Esophagus squamous epithelium (tissue), 4 donors: ENCODE results near the gene NAV2.

ENCODE experiments used
- POLR2A ChIP-seq, 4 donors: fragments of 450-650 bp; IDR thresholded peaks; one replicate each; pipeline ENCODE4 v1.6.1; 2017; ENCODE audit warnings: antibody characterized with exemption in 4 of 4, mild to moderate bottlenecking in 4 of 4, moderate library complexity in 3 of 4
- TF ChIP-seq, protein P1 (sequence below), 6 experiments: fragments of 450-650 bp in 4 of 6; fragments of 200-600 bp in 2 of 6; sonication (generic) in 2 of 6; IDR thresholded peaks; one replicate each; pipeline ENCODE4 v1.5.1; 2016 to 2019; ENCODE audit warnings: antibody characterized with exemption in 6 of 6, mild to moderate bottlenecking in 4 of 6, moderate library complexity in 4 of 6

DNA sequence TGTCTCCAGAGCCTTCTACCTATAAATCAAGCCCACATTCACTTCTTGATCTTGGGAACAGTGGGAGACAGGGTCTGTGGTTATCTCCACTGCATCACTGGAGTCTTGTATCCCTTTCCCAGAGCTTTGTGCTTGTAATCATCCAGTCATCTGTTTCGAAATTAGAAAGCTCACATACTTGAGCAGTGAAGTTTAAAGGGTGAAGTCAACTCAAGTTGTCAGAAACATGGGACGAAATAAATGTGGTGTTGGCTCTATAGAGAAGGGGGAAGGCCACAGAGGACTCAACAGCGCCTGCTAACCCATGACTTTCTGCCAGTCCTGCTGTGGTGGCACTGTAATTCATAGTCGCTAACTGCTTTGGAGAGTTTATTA lies 250.2 kb downstream of the NAV2 start:
- no peak for TF ChIP-seq POLR2A (IDR thresholded peaks at IDR 0.05)
- TF ChIP-seq, protein P1, sequence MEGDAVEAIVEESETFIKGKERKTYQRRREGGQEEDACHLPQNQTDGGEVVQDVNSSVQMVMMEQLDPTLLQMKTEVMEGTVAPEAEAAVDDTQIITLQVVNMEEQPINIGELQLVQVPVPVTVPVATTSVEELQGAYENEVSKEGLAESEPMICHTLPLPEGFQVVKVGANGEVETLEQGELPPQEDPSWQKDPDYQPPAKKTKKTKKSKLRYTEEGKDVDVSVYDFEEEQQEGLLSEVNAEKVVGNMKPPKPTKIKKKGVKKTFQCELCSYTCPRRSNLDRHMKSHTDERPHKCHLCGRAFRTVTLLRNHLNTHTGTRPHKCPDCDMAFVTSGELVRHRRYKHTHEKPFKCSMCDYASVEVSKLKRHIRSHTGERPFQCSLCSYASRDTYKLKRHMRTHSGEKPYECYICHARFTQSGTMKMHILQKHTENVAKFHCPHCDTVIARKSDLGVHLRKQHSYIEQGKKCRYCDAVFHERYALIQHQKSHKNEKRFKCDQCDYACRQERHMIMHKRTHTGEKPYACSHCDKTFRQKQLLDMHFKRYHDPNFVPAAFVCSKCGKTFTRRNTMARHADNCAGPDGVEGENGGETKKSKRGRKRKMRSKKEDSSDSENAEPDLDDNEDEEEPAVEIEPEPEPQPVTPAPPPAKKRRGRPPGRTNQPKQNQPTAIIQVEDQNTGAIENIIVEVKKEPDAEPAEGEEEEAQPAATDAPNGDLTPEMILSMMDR (IDR thresholded peaks at IDR 0.05), result no peak
